Activated CD8-positive, alpha-beta memory T cell treated with anti-CD3 and anti-CD28 coated beads, Interleukin-2, amount 10 ng/mL, durations not matched to agents 7 days and 5 days (primary cell): ENCODE data around the gene KDM5D. TPM values are rescaled to one million over a fixed set of nuclear protein-coding genes. Genes with fewer than 3 reads are reported as not detected.

Source experiments
- ATAC-seq: fragments of 150-1000 bp; cut with Tn5 transposase; one replicate; pipeline ENCODE4 v1.10.0; 2021; ENCODE audit warnings: moderate library complexity
- CTCF ChIA-PET: fragments of 350-600 bp; sonication (Branson Sonifier 250); formaldehyde crosslinking; loops from one replicate; lab custom pipeline; 2021; ENCODE audit warnings: antibody characterized with exemption; lab: Charles Lee
- DNase-seq: peaks from one replicate; pipeline ENCODE4 v3.0.0-alpha.2; 2020
- H3K27ac Mint-ChIP-seq: one replicate; pipeline ENCODE4 v1.8.0; 2021; ENCODE audit warnings: mild to moderate bottlenecking, mixed read lengths
- H3K27me3 Mint-ChIP-seq: one replicate; pipeline ENCODE4 v1.8.0; 2021; ENCODE audit warnings: mixed read lengths
- H3K36me3 Mint-ChIP-seq: one replicate; pipeline ENCODE4 v1.8.0; 2021; ENCODE audit warnings: mild to moderate bottlenecking, mixed read lengths
- H3K4me1 Mint-ChIP-seq: one replicate; pipeline ENCODE4 v1.8.0; 2021; ENCODE audit warnings: mixed read lengths
- H3K4me3 Mint-ChIP-seq: one replicate; pipeline ENCODE4 v1.8.0; 2021; ENCODE audit warnings: mild to moderate bottlenecking, moderate library complexity, mixed read lengths
- H3K9me3 Mint-ChIP-seq: one replicate; pipeline ENCODE4 v1.8.0; 2022; ENCODE audit warnings: low read depth, mixed read lengths
- total RNA-seq, 2 experiments: library from RNA; stranded (reverse); gene quantifications; one replicate each; pipeline ENCODE4 v1.2.3, GENCODE V29; 2021

Gene KDM5D
- total RNA-seq: 10 to 100 TPM; 48.1 to 55.6 TPM

GRCh38 chrY:19744381-19745378 is at the start of gene KDM5D:
Gene KDM5D, minus strand, starts transcription at chrY:19744726. Its CDS starts 192 bp downstream, at chrY:19744534.
- H3K36me3 Mint-ChIP-seq: peaks cover 14% of the 10 kb centered on the region
- DNase-seq (peak; percentile 78), ATAC-seq (peak; percentile 91)
- H3K9me3 Mint-ChIP-seq: no peaks in the 10 kb centered on the region
- peaks cover 21% of the 10 kb centered on the region for H3K4me1 Mint-ChIP-seq
- CTCF ChIA-PET: interaction anchor here (1.0 kb wide), 1 partner anchor 12 kb away, joined by 3 read pairs; no protein-coding TSS in a partner anchor
- peak within 1 kb of the TSS; percentile 91 for H3K27ac Mint-ChIP-seq
- H3K4me3 Mint-ChIP-seq: peak within 1 kb of the TSS; percentile 81
- H3K27me3 Mint-ChIP-seq: no peaks in the 10 kb centered on the region

- DNase-seq: no peak
- Mint-ChIP-seq H3K27me3 (no peaks in the 10 kb centered on the region), H3K36me3 (no peaks in the 10 kb centered on the region), H3K9me3 (no peaks in the 10 kb centered on the region), H3K4me1 (no peaks in the 10 kb centered on the region), H3K27ac (no peak overlapping the region), H3K4me3 (no peak overlapping the region)
- CTCF ChIA-PET: no interaction called here
- ATAC-seq: no peak
These were observed 23.8 kb upstream of the KDM5D start for GRCh38 chrY:19768375-19768774.

- Mint-ChIP-seq H3K27ac (peak overlapping the region; percentile 91), H3K36me3 (peaks cover 20% of the 10 kb centered on the region)
These were observed 1.2 kb downstream of the KDM5D start for GRCh38 chrY:19743331-19743730.

GRCh38 chrY:19742153-19742552 is 2.4 kb downstream of the KDM5D start:
- ATAC-seq: no peak

More at GRCh38 chrY:19743331-19743730, 1.2 kb downstream of the KDM5D start:
- Mint-ChIP-seq H3K27me3 (no peaks in the 10 kb centered on the region), H3K4me1 (peaks cover 27% of the 10 kb centered on the region), H3K4me3 (peak overlapping the region; percentile 81), H3K9me3 (no peaks in the 10 kb centered on the region)
- CTCF ChIA-PET: no interaction called here
- ATAC-seq: no peak
- DNase-seq: no peak

GRCh38 chrY:19734425-19734824 is 10.1 kb downstream of the KDM5D start:
- ATAC-seq (no peak), DNase-seq (no peak)
- Mint-ChIP-seq H3K4me1 (peaks cover 12% of the 10 kb centered on the region), H3K4me3 (no peak overlapping the region), H3K27me3 (no peaks in the 10 kb centered on the region), H3K9me3 (no peaks in the 10 kb centered on the region), H3K36me3 (peaks cover 49% of the 10 kb centered on the region), H3K27ac (no peak overlapping the region)
- CTCF ChIA-PET: no interaction called here

More at GRCh38 chrY:19742153-19742552, 2.4 kb downstream of the KDM5D start:
- Mint-ChIP-seq H3K36me3 (peaks cover 20% of the 10 kb centered on the region), H3K4me1 (peaks cover 30% of the 10 kb centered on the region), H3K27me3 (no peaks in the 10 kb centered on the region), H3K9me3 (no peaks in the 10 kb centered on the region), H3K4me3 (no peak overlapping the region), H3K27ac (no peak overlapping the region)
- CTCF ChIA-PET: no interaction called here
- DNase-seq: no peak

GRCh38 chrY:19717950-19718349 is 26.6 kb downstream of the KDM5D start:
- H3K9me3 Mint-ChIP-seq: no peaks in the 10 kb centered on the region
- no peak overlapping the region for H3K4me3 Mint-ChIP-seq
- ATAC-seq (no peak), DNase-seq (no peak)
- H3K27ac Mint-ChIP-seq: no peak overlapping the region
- peaks cover 7% of the 10 kb centered on the region for H3K4me1 Mint-ChIP-seq
- CTCF ChIA-PET: no interaction called here
- no peaks in the 10 kb centered on the region for H3K27me3 Mint-ChIP-seq
- H3K36me3 Mint-ChIP-seq: peaks cover 68% of the 10 kb centered on the region

- Mint-ChIP-seq H3K4me3 (no peak overlapping the region), H3K9me3 (no peaks in the 10 kb centered on the region), H3K36me3 (peaks cover 63% of the 10 kb centered on the region), H3K27me3 (no peaks in the 10 kb centered on the region), H3K4me1 (peaks cover 8% of the 10 kb centered on the region), H3K27ac (no peak overlapping the region)
- no peak for DNase-seq
- ATAC-seq: no peak
- CTCF ChIA-PET: no interaction called here
These were observed 27.4 kb downstream of the KDM5D start for GRCh38 chrY:19717146-19717545.

GRCh38 chrY:19715226-19715625 is 29.3 kb downstream of the KDM5D start:
- ATAC-seq (no peak), DNase-seq (no peak)
- no peaks in the 10 kb centered on the region for H3K27me3 Mint-ChIP-seq
- CTCF ChIA-PET: no interaction called here
- H3K27ac Mint-ChIP-seq: no peak overlapping the region
- peaks cover 8% of the 10 kb centered on the region for H3K4me1 Mint-ChIP-seq
- H3K9me3 Mint-ChIP-seq: no peaks in the 10 kb centered on the region
- H3K36me3 Mint-ChIP-seq: peaks cover 59% of the 10 kb centered on the region
- H3K4me3 Mint-ChIP-seq: no peak overlapping the region

- DNase-seq: no peak
- Mint-ChIP-seq H3K9me3 (no peaks in the 10 kb centered on the region), H3K27me3 (no peaks in the 10 kb centered on the region), H3K4me1 (peaks cover 8% of the 10 kb centered on the region), H3K36me3 (peaks cover 60% of the 10 kb centered on the region), H3K27ac (no peak overlapping the region), H3K4me3 (no peak overlapping the region)
- ATAC-seq: no peak
- CTCF ChIA-PET: no interaction called here
These were observed 31.1 kb downstream of the KDM5D start for GRCh38 chrY:19713430-19713829.

GRCh38 chrY:19706273-19706672 is 38.3 kb downstream of the KDM5D start:
- CTCF ChIA-PET: no interaction called here
- no peak overlapping the region for H3K4me3 Mint-ChIP-seq
- H3K27ac Mint-ChIP-seq: no peak overlapping the region
- peaks cover 72% of the 10 kb centered on the region for H3K36me3 Mint-ChIP-seq
- no peaks in the 10 kb centered on the region for H3K4me1 Mint-ChIP-seq
- no peak for ATAC-seq
- DNase-seq: no peak
- H3K27me3 Mint-ChIP-seq: no peaks in the 10 kb centered on the region
- peaks cover 3% of the 10 kb centered on the region for H3K9me3 Mint-ChIP-seq

GRCh38 chrY:19698495-19698894 is 46.0 kb downstream of the KDM5D start:
- peaks cover 74% of the 10 kb centered on the region for H3K36me3 Mint-ChIP-seq
- ATAC-seq (no peak), DNase-seq (no peak)
- CTCF ChIA-PET: no interaction called here
- H3K27me3 Mint-ChIP-seq: no peaks in the 10 kb centered on the region
- H3K27ac Mint-ChIP-seq: no peak overlapping the region
- peaks cover 9% of the 10 kb centered on the region for H3K9me3 Mint-ChIP-seq
- H3K4me3 Mint-ChIP-seq: no peak overlapping the region
- peaks cover 2% of the 10 kb centered on the region for H3K4me1 Mint-ChIP-seq

GRCh38 chrY:19680821-19681220 is 63.7 kb downstream of the KDM5D start:
- CTCF ChIA-PET: no interaction called here
- no peaks in the 10 kb centered on the region for H3K36me3 Mint-ChIP-seq
- DNase-seq: no peak
- no peak for ATAC-seq
- no peak overlapping the region for H3K4me3 Mint-ChIP-seq
- peaks cover 2% of the 10 kb centered on the region for H3K27me3 Mint-ChIP-seq
- peaks cover 2% of the 10 kb centered on the region for H3K9me3 Mint-ChIP-seq
- no peaks in the 10 kb centered on the region for H3K4me1 Mint-ChIP-seq
- no peak overlapping the region for H3K27ac Mint-ChIP-seq
